ENCODE data around the gene SARDH.

Gene SARDH

GRCh38 chr9:133737071-133737773 is 930 bp downstream of the SARDH start:
- in situ Hi-C loops (cut with HindIII; ENCODE audit: low sequenced_read_pairs): no loop called here

- in situ Hi-C loops (cut with HindIII; ENCODE audit: low sequenced_read_pairs): no loop called here
Measured at GRCh38 chr9:133735931-133736330, 2.2 kb downstream of the SARDH start.

- in situ Hi-C loops (cut with HindIII; ENCODE audit: low sequenced_read_pairs): no loop called here
Measured at GRCh38 chr9:133735415-133735775, 2.8 kb downstream of the SARDH start.

- in situ Hi-C loops (cut with HindIII; ENCODE audit: low sequenced_read_pairs): no loop called here
Measured at GRCh38 chr9:133734590-133735414, 3.4 kb downstream of the SARDH start.

- in situ Hi-C loops (cut with HindIII; ENCODE audit: low sequenced_read_pairs): no loop called here
Measured at GRCh38 chr9:133733796-133734533, 4.2 kb downstream of the SARDH start.

GRCh38 chr9:133733421-133733795 is 4.7 kb downstream of the SARDH start:
- in situ Hi-C loops (cut with HindIII; ENCODE audit: low sequenced_read_pairs): no loop called here

GRCh38 chr9:133732639-133733408 is 5.3 kb downstream of the SARDH start:
- in situ Hi-C loops (cut with HindIII; ENCODE audit: low sequenced_read_pairs): no loop called here

- in situ Hi-C loops (cut with HindIII; ENCODE audit: low sequenced_read_pairs): no loop called here
Measured at GRCh38 chr9:133731876-133732638, 6.1 kb downstream of the SARDH start.

GRCh38 chr9:133730994-133731715 is 7.0 kb downstream of the SARDH start:
- in situ Hi-C loops (cut with HindIII; ENCODE audit: low sequenced_read_pairs): no loop called here

- in situ Hi-C loops (cut with HindIII; ENCODE audit: low sequenced_read_pairs): no loop called here
Measured at GRCh38 chr9:133729617-133730281, 8.4 kb downstream of the SARDH start.

- in situ Hi-C loops (cut with HindIII; ENCODE audit: low sequenced_read_pairs): no loop called here
Measured at GRCh38 chr9:133728856-133729616, 9.1 kb downstream of the SARDH start.

- in situ Hi-C loops (cut with HindIII; ENCODE audit: low sequenced_read_pairs): no loop called here
Measured at GRCh38 chr9:133727876-133728441, 10.2 kb downstream of the SARDH start.

GRCh38 chr9:133727277-133727875 is 10.8 kb downstream of the SARDH start:
- in situ Hi-C loops (cut with HindIII; ENCODE audit: low sequenced_read_pairs): no loop called here

GRCh38 chr9:133726401-133727276 is 11.5 kb downstream of the SARDH start:
- in situ Hi-C loops (cut with HindIII; ENCODE audit: low sequenced_read_pairs): no loop called here

GRCh38 chr9:133725886-133726285 is 12.3 kb downstream of the SARDH start:
- in situ Hi-C loops (cut with HindIII; ENCODE audit: low sequenced_read_pairs): no loop called here

- in situ Hi-C loops (cut with HindIII; ENCODE audit: low sequenced_read_pairs): no loop called here
Measured at GRCh38 chr9:133718563-133719315, 19.4 kb downstream of the SARDH start.
